Fibroblast of lung (primary cell): Measurements from ENCODE around the gene RBP2.

ENCODE experiments used
- EZH2 ChIP-seq: IDR thresholded peaks from 2 replicates; pipeline ENCODE4 v1.5.1; 2012; ENCODE audit warnings: low read length, control low read depth, mild to moderate bottlenecking; ENCODE audit errors: missing control alignments
- TF ChIP-seq, protein P1 (sequence below), 2 donors: IDR thresholded peaks in 1 of 2; conservative IDR thresholded peaks in 1 of 2; 1 replicate in 1 of 2; 2 replicates in 1 of 2; pipeline ENCODE4 v1.5.1; 2011 to 2012; ENCODE audit warnings: low read length in 2 of 2, control low read depth in 1 of 2, inconsistent platforms in 1 of 2, low read depth in 1 of 2, mild to moderate bottlenecking in 1 of 2

DNA sequence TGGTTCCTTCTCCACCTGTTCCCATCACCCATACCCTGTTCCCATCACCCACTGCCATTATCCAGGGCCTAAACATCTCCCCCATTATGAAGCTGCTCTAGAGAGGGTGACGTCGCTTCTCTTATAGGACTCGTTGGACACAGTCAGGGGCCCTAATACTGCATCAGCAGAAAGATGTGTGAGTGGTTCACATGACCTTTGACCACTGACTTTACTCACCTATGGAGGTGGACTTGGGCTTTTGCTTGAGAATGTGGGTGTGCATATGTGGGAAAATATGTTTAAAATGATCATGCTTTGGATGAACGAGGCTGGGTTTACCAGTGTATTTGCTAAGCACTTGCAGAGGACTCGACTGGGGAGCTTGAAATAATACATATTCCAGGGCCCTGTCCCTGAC is 26.8 kb downstream of the RBP2 start:
- TF ChIP-seq, protein P1, sequence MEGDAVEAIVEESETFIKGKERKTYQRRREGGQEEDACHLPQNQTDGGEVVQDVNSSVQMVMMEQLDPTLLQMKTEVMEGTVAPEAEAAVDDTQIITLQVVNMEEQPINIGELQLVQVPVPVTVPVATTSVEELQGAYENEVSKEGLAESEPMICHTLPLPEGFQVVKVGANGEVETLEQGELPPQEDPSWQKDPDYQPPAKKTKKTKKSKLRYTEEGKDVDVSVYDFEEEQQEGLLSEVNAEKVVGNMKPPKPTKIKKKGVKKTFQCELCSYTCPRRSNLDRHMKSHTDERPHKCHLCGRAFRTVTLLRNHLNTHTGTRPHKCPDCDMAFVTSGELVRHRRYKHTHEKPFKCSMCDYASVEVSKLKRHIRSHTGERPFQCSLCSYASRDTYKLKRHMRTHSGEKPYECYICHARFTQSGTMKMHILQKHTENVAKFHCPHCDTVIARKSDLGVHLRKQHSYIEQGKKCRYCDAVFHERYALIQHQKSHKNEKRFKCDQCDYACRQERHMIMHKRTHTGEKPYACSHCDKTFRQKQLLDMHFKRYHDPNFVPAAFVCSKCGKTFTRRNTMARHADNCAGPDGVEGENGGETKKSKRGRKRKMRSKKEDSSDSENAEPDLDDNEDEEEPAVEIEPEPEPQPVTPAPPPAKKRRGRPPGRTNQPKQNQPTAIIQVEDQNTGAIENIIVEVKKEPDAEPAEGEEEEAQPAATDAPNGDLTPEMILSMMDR (conservative IDR thresholded peaks at IDR 0.05 in 1 of 2, IDR thresholded peaks at IDR 0.05 in 1 of 2; ENCODE audit: low read depth in 1 of 2, low read length in 2 of 2) = no peak
- TF ChIP-seq EZH2 = no peak
